NOMO-1 treated with dmso at 0.1 percent for 144 hours (cell line): ENCODE data around the gene BTNL2.
A peak's percentile ranks its signal among the peaks of the same experiment; 100 is the strongest.

Source experiments
- DNase-seq: peaks from one replicate; lab custom pipeline; 2025; ENCODE audit not compliant: unreplicated experiment; lab: John Stamatoyannopoulos, UW

BTNL2 gene

GRCh38 chr6:32416036-32416435 lies 9.1 kb upstream of the BTNL2 start:
- no peak for DNase-seq

DNA sequence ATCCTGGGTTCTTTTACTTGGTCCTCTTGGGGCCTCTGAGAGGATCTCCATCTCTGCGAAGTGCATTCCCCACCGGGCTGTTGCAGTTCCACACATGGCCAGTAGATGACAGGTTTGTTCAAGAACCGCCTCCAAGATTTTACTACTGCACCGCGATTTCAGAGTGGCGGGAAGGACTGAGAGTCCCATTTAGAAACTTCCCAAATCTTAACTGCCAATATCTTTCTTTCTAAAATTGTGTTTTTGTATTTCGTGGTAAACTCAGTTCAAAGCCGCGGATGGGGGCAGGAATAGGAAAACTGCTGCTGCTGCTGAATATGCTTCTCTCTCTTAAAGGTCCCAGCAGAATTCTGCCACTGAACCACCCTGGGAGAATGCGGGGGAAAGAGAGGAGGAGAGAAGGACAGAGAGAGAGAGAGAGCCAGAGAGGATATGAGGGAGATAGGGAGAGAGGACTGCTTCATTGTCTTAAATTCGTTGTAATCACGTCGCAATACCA lies 8.6 kb upstream of the BTNL2 start:
- DNase-seq: peak; percentile 35

DNA sequence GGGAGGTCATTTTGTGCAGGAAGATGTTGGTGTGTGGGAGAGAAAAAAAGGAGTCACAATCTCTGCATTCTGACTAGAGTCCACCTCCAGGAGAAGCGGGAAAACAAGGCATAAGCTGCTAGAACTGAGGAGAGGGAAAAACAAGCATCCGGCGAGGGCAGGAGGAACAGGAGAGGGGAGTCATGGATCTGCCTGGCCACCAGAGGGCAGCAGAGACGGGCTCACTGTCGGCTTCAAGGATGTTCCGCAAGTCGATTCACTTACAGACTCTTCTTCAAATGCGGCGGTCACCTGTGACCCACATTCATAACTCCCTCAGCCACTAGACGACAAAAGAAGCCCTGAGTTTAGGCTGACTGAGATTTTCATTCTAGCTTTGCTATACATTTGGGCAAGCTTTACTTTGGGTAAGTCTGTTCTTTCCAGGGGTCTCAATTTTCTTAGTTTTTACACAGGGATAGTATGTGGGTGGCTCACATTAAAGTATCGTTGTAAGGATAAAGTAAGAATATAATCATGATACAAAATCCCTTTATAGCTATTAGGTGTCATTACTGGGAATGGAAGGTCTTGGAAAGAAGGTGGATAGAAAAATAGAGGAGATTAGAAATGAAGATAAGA lies 6.6 kb upstream of the BTNL2 start:
- peak; percentile 66 for DNase-seq

GRCh38 chr6:32411566-32412327 lies 4.8 kb upstream of the BTNL2 start:
- DNase-seq: no peak

DNA sequence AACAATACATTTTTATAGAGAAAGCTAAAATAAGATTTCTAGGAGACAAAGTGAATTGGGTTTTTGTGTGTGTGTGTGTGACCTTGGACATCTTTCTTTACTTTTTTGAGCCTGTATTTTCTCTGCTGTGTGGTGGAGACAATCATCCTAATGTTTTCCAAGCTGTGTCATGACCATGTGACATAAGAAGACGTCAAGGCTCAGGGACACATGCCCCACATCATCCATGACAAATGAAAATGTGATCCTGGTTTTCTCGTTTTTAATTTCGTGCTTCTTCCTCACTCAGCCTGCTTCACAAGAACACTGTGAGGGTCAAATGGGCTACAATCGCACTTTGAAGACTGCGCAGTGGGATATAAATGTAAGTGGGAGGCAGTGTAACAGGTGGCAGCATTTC lies 3.9 kb upstream of the BTNL2 start:
- DNase-seq: no peak

DNA sequence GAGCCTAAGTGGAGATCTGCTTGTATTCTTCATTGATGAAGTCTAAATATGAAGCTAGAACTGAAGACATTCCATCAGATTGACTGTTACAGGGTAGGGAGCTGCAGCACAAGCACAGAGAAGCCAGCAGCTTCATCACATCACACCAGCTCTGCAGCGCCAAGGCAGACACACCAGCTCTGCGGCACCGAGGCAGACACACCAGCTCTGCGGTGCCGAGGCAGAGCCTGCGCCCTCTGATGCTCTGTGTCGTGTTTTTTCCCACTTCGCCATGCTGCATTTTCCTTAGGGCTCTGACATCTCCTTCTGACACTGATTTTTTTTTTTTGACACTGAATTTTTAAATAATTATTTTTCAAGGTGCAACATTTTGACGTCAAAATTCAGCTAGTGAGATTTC lies 784 bp downstream of the BTNL2 start:
- DNase-seq: no peak

DNA sequence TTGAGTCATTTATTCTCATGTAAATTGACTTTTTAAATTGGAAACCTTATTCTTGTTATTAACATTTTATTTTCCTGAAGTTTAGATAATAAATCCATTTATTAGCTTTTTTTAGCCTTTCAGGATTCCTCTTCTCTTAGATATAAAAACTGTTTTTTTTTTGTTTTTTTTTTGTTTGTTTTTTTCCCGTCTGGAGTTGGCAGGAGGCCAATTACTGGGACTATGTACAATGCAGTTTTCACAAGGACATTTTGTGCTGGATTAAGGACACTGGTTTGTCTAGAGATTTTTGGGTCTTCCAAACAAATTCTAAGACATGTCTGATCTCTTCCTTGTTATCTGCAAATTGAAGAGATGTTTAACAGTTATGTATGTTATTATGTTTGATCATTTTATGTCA lies 1.3 kb downstream of the BTNL2 start:
- DNase-seq: no peak

- no peak for DNase-seq
Observed at GRCh38 chr6:32402812-32403211, 4.2 kb downstream of the BTNL2 start.

- no peak for DNase-seq
Observed at GRCh38 chr6:32401284-32401963, 5.6 kb downstream of the BTNL2 start.

DNA sequence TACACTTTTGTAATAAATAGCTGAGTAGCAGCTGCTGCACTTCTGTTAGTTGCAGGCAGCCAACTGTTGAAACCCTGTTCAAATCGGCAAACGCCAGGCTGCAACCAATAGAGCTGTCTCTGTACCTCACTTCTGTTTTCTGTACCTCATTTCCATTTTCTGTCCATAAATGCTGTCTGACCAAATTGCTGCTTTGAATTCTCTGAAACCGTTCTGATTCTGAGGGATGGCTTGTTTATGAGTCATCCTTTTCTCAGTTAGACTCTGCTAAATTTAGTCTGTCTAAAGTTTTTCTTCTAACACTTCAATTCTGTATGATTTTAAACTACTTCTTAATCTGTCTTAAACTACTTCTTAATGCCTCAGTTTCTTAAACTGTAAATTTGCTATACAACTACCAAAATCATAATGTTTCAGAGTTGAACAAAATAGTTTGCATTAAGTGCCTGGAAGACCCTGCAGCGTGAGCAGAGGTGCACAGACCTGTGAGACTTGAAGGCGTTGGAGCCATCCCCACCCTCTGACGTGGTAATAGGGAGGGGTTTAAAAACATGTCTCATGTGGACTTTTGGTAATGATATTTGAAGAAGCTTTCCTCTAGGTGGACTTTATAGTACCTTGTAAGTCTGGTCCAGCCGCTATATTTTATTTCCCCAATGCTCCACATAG lies 9.6 kb downstream of the BTNL2 start:
- peak; percentile 29 for DNase-seq

DNA sequence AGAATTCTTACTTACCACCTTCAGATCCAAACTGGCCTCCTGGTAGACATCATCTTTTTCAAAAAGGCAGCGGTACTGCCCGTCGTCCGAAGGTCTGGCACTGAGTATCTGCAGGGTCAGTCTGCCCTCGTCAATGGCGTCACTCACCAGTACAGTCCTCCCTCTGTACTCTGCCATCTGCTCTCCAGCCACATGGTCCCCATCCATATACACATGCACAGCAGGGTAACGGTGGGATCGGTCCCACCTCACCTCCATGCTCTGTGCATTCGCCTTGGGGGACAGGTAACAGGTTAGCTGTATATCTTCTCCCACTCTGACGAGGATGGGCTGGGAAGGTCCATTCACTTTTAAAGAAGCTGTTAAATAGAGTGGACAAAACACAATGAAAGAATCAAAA lies 11.0 kb downstream of the BTNL2 start:
- DNase-seq: no peak

DNA sequence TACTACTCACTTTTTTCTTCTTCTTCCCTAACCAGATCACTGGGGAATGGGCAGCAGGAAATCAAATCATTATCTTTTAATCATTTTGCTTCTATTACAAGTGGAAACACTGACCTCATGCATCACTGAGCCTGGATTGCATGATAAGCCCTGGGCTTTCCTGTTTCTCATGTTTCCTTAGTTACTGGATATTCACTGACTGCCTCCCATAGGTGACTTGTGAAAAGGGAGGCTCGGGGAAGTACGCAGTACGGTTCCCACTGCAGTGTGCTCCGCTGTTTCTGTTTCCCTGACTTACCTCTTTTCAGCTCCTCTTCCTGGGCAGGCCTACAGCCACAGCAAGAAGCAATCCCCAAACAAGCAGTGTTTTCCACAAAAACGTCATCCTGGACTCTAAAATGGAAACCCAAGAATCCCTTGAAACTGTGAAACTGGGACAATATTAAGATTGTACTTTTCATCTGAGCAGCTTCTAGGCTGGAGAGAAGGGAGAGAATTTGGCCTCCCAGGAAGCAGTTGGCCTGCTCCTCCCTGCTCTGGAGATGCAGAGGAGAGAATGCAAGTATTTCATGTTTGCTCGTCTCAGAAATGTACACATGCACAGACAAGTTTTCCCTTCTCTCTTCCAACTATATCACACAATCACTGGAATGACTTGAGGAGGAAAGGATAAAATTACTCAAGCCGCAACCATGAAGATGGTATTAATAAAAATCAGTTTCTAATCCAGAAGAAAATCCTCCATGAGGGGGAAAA lies 13.1 kb downstream of the BTNL2 start:
- DNase-seq: no peak

- no peak for DNase-seq
Observed at GRCh38 chr6:32391505-32391904, 15.5 kb downstream of the BTNL2 start.

DNA sequence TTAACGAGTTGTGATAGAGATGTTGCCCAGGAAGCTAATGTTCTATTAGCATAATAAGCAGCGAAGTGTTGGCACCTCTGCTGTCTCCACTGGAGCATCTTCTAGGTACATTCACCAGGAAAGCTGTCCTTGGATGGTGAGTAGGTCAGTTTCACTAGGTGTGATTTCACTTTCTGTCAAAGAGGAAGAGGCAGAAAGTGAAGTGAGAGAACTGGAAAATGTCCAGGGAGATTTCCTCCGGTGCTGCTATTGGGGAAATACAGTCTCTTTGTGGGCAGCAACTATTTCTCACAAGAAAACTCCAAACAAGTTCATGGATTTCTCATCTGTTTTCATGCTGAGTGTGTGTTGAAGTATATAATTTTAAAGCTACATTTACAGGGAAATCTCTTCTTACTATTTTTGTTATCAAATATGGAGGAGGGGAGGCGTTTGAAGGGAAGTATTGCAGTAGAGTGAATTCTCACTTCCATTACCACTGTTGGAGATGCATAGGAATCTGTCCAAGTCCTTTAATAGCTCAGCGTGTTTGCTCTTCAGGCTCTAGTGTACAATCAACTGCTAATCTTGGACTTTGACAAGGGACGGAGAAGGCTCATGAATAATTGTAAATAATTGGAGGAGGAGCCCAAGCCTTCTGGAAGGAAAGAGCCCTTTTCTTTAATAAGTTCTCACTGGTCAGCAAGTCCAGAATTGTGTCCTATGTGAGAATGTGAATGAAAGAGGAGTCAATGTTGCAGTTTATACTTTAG lies 19.2 kb downstream of the BTNL2 start:
- DNase-seq: no peak

- no peak for DNase-seq
Observed at GRCh38 chr6:32386040-32386439, 20.9 kb downstream of the BTNL2 start.

DNA sequence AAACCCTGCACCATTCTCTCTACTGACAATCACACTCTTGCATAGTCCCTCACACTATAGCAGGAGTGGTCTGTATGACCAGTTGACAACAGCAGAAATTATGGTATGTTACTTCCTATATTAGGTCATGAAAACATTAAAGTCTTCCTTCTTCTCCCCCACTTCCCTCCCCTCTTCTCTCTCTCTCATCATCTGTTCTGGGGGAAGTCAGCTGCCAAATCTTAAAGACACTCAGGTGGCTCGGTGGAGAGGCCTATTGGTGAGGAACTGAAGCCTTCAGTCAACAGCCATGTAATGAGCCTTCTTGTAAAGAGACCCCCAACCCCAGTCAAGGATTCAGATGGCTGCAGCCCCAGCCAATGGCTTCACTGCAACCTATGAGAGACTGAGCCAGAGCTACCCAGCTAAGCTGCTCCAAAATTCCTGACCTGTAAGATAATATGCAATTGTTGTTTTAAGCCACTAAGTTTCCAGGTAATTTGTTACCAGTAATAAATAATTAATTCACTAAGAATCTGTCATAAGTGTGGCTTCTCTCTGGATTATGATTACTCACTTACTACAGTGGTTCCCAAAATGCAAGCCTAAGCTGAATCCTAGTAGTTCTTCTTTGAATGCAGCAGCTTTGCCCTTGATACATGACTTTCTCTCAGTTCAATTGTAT lies 24.1 kb downstream of the BTNL2 start:
- peak; percentile 39 for DNase-seq

- DNase-seq: no peak
Observed at GRCh38 chr6:32379545-32379944, 27.4 kb downstream of the BTNL2 start.

DNA sequence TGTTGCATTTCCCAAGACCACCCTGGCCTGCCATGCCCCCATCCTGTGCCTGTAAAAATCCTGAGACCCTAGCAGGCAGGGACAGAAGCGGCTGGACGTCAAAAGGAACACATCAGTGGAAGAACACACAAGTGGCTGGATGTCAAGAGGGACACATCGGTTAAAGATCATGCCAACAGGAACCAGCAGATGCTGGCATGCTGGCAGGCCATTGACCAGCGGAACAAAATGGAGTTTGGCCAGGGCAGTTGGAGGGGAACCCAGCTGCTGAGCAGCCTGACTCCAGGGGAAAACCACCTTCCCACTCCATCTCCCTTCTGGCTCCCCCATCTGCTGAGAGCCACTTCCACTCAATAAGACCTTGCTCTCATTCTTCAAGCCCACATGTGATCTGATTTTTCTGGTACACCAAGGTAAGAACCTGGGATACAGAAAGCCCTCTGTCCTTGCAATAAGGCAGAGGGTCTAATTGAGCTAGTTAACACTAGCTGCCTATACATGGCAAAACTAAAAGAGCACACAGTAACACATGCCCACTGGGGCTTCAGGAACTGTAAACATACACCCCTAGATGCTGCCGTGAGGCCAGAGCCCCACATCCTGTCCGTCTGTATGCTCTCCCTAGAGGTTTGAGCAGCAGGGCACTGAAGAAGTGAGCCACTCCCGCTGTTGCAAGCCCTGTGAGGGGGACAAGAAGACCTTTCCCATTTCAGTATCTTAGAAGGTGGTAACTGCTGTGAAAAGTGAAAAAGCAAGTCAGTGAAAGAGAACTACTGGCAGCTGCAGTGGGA lies 31.0 kb downstream of the BTNL2 start:
- no peak for DNase-seq

DNA sequence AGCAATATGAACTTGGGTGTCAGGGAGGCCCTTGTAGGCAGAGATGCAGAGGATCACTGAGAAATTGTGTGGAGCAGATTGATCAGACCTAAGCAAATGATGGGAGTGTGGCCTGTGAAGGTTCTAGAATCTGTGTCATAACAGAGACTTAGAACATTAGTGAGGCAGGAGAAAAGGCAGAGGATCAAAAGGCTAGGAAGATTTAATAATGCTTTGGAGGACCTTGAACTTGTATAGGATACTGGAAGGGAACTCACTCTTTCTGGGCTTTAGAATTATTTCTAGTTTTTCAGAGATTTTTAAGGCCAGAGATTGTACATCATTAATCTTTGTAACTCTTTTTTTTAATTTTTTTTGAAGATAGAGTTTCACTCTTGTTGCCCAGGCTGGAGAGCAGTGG lies 35.2 kb downstream of the BTNL2 start, which contains the start of gene TSBP1:
TSS of gene TSBP1 (minus strand) at position 101 of the 400 bp plus-strand sequence. CDS start 197 bp downstream, outside the sequence.
- DNase-seq: no peak
